NT2/D1 (cell line): ENCODE data around the gene IPO5.

Experiments
- YY1 ChIP-seq: IDR thresholded peaks from 2 replicates; pipeline ENCODE4 v1.6.1; 2011; ENCODE audit not compliant: insufficient read length, insufficient read depth
- ZNF274 ChIP-seq: IDR thresholded peaks from 2 replicates; pipeline ENCODE4 v1.6.1; 2011; ENCODE audit warnings: mild to moderate bottlenecking, low read depth, low read length

DNA sequence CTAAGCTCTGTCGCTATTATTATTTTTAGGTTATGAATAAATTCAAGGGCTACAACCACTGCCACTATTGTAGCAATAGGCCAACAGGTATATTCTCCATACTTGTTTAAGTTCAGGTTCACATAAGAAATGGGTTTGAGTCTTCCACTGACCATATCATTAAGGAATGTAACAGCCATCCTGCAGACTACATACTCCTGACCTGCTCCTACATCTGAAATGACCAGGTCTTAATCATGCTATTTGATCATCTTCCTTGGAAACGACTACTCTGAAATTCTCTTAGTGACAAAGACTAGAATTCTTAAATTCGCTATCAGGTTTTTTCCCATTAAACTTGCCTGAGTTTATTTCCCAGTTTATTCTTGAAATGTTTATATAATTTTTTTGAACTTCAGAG is 66.8 kb downstream of the IPO5 start:
- no peak for TF ChIP-seq ZNF274
- no peak for TF ChIP-seq YY1
